Endothelial cell (in vitro differentiated cells): Measurements from ENCODE around the gene CA12. TPM values are rescaled to one million over a fixed set of nuclear protein-coding genes. Genes with fewer than 3 reads are reported as not detected.

ENCODE experiments used
- DNase-seq: peaks from one replicate; pipeline ENCODE4 v3.0.0; 2021; ENCODE audit warnings: low spot score
- H3K27ac Mint-ChIP-seq: one replicate; pipeline ENCODE4 v1.8.0; 2021; ENCODE audit warnings: mixed read lengths, inconsistent platforms; ENCODE audit not compliant: unreplicated experiment
- H3K27me3 Mint-ChIP-seq: one replicate; pipeline ENCODE4 v1.8.0; 2021; ENCODE audit warnings: mild to moderate bottlenecking, moderate library complexity, mixed read lengths, inconsistent platforms; ENCODE audit not compliant: unreplicated experiment
- H3K36me3 Mint-ChIP-seq: one replicate; pipeline ENCODE4 v1.8.0; 2021; ENCODE audit warnings: mild to moderate bottlenecking, low read depth, mixed read lengths, inconsistent platforms; ENCODE audit not compliant: unreplicated experiment
- H3K4me1 Mint-ChIP-seq: one replicate; pipeline ENCODE4 v1.8.0; 2021; ENCODE audit warnings: mild to moderate bottlenecking, mixed read lengths, inconsistent platforms; ENCODE audit not compliant: unreplicated experiment
- H3K4me3 Mint-ChIP-seq: one replicate; pipeline ENCODE4 v1.8.0; 2021; ENCODE audit warnings: mild to moderate bottlenecking, mixed read lengths, inconsistent platforms; ENCODE audit not compliant: unreplicated experiment
- H3K9me3 Mint-ChIP-seq: one replicate; pipeline ENCODE4 v1.8.0; 2021; ENCODE audit warnings: mixed read lengths, inconsistent platforms; ENCODE audit not compliant: unreplicated experiment
- CTCF ChIP-seq: fragments of 200-600 bp; sonication (generic); IDR thresholded peaks from one replicate; pipeline ENCODE4 v1.5.0; 2021; ENCODE audit warnings: antibody characterized with exemption; ENCODE audit not compliant: unreplicated experiment
- total RNA-seq: library from RNA; stranded (reverse); fragmentation: NEBNext Ultra II Directional; extraction: Animal tissue kit (Norgen Biotek cat#: 25700); gene quantifications from one replicate; pipeline ENCODE4 v1.2.1, GENCODE V29; 2021; ENCODE audit not compliant: unreplicated experiment

Gene CA12
- total RNA-seq, 1 donor from 2014 or later, result 0.44 TPM

GRCh38 chr15:63398456-63398855 lies 16.8 kb upstream of the CA12 start:
- no peaks in the 10 kb centered on the region for H3K9me3 Mint-ChIP-seq
- H3K27me3 Mint-ChIP-seq, result peaks cover 3% of the 10 kb centered on the region
- H3K36me3 Mint-ChIP-seq, result no peaks in the 10 kb centered on the region
- peaks cover 5% of the 10 kb centered on the region for H3K4me1 Mint-ChIP-seq
- TF ChIP-seq CTCF, result no peak
- no peak for DNase-seq
- H3K27ac Mint-ChIP-seq, result no peak overlapping the region
- no peak overlapping the region for H3K4me3 Mint-ChIP-seq

GRCh38 chr15:63396152-63396928 lies 14.7 kb upstream of the CA12 start:
- H3K9me3 Mint-ChIP-seq, result no peaks in the 10 kb centered on the region
- H3K4me1 Mint-ChIP-seq, result peaks cover 5% of the 10 kb centered on the region
- no peak for DNase-seq
- peaks cover 3% of the 10 kb centered on the region for H3K27me3 Mint-ChIP-seq
- TF ChIP-seq CTCF, result no peak
- H3K27ac Mint-ChIP-seq, result no peak overlapping the region
- H3K4me3 Mint-ChIP-seq, result no peak overlapping the region
- H3K36me3 Mint-ChIP-seq, result no peaks in the 10 kb centered on the region

GRCh38 chr15:63395730-63396151 lies 14.1 kb upstream of the CA12 start:
- DNase-seq, result no peak
- H3K36me3 Mint-ChIP-seq, result no peaks in the 10 kb centered on the region
- H3K4me3 Mint-ChIP-seq, result no peak overlapping the region
- no peak overlapping the region for H3K27ac Mint-ChIP-seq
- H3K4me1 Mint-ChIP-seq, result peaks cover 5% of the 10 kb centered on the region
- H3K27me3 Mint-ChIP-seq, result peaks cover 2% of the 10 kb centered on the region
- no peak for TF ChIP-seq CTCF
- H3K9me3 Mint-ChIP-seq, result no peaks in the 10 kb centered on the region

GRCh38 chr15:63392361-63393009 lies 10.8 kb upstream of the CA12 start:
- Mint-ChIP-seq H3K27me3 (peaks cover 2% of the 10 kb centered on the region), H3K9me3 (no peaks in the 10 kb centered on the region), H3K4me3 (no peak overlapping the region), H3K27ac (no peak overlapping the region), H3K36me3 (no peaks in the 10 kb centered on the region), H3K4me1 (no peaks in the 10 kb centered on the region)
- DNase-seq, result no peak
- TF ChIP-seq CTCF, result no peak

GRCh38 chr15:63391669-63392360 lies 10.2 kb upstream of the CA12 start:
- TF ChIP-seq CTCF, result no peak
- no peak for DNase-seq
- H3K9me3 Mint-ChIP-seq, result no peaks in the 10 kb centered on the region
- H3K36me3 Mint-ChIP-seq, result no peaks in the 10 kb centered on the region
- no peak overlapping the region for H3K4me3 Mint-ChIP-seq
- no peak overlapping the region for H3K27ac Mint-ChIP-seq
- no peaks in the 10 kb centered on the region for H3K4me1 Mint-ChIP-seq
- H3K27me3 Mint-ChIP-seq, result peaks cover 2% of the 10 kb centered on the region
